Measurements from ENCODE around the gene CDC26. TPM values are rescaled to one million over a fixed set of nuclear protein-coding genes. Genes with fewer than 3 reads are reported as not detected.
A peak's percentile ranks its signal among the peaks of the same experiment; 100 is the strongest.

The CDC26 gene
- total RNA-seq, 1 donor from 2014 or later: 34.8 TPM

GRCh38 chr9:113227436-113227835 lies 47.9 kb downstream of the CDC26 start:
- H3K4me1 Mint-ChIP-seq (ENCODE audit: unreplicated experiment): peaks cover 31% of the 10 kb centered on the region
- TF ChIP-seq CTCF (conservative IDR thresholded peaks at IDR 0.05): no peak
- DNase-seq (ENCODE audit: extremely low spot score, unreplicated experiment): no peak
- H3K27ac Mint-ChIP-seq: no peak overlapping the region
- no peaks in the 10 kb centered on the region for H3K9me3 Mint-ChIP-seq
- H3K4me3 Mint-ChIP-seq: no peak overlapping the region
- H3K27me3 Mint-ChIP-seq: no peaks in the 10 kb centered on the region
- H3K36me3 Mint-ChIP-seq: peaks cover 5% of the 10 kb centered on the region

GRCh38 chr9:113223963-113224362 lies 51.4 kb downstream of the CDC26 start:
- Mint-ChIP-seq H3K4me3 (peak overlapping the region; percentile 98), H3K36me3 (peaks cover 5% of the 10 kb centered on the region), H3K27me3 (no peaks in the 10 kb centered on the region), H3K4me1 (ENCODE audit: unreplicated experiment) (peaks cover 41% of the 10 kb centered on the region), H3K9me3 (no peaks in the 10 kb centered on the region), H3K27ac (no peak overlapping the region)
- no peak for TF ChIP-seq CTCF (conservative IDR thresholded peaks at IDR 0.05)
- no peak for DNase-seq (ENCODE audit: extremely low spot score, unreplicated experiment)

- Mint-ChIP-seq H3K4me1 (ENCODE audit: unreplicated experiment) (peaks cover 34% of the 10 kb centered on the region), H3K27ac (peak overlapping the region; percentile 96), H3K36me3 (peaks cover 5% of the 10 kb centered on the region), H3K4me3 (peak overlapping the region; percentile 98), H3K9me3 (no peaks in the 10 kb centered on the region), H3K27me3 (no peaks in the 10 kb centered on the region)
- no peak for TF ChIP-seq CTCF (conservative IDR thresholded peaks at IDR 0.05)
- no peak for DNase-seq (ENCODE audit: extremely low spot score, unreplicated experiment)
Measured at GRCh38 chr9:113222482-113222841, 52.9 kb downstream of the CDC26 start.

GRCh38 chr9:113221800-113222481 lies 53.4 kb downstream of the CDC26 start:
- H3K4me3 Mint-ChIP-seq: peak overlapping the region; percentile 98
- TF ChIP-seq CTCF (conservative IDR thresholded peaks at IDR 0.05): no peak
- peak overlapping the region; percentile 96 for H3K27ac Mint-ChIP-seq
- no peak for DNase-seq (ENCODE audit: extremely low spot score, unreplicated experiment)
- H3K4me1 Mint-ChIP-seq (ENCODE audit: unreplicated experiment): peaks cover 34% of the 10 kb centered on the region
- H3K36me3 Mint-ChIP-seq: peaks cover 5% of the 10 kb centered on the region
- no peaks in the 10 kb centered on the region for H3K27me3 Mint-ChIP-seq
- H3K9me3 Mint-ChIP-seq: no peaks in the 10 kb centered on the region

- H3K27ac Mint-ChIP-seq: peak within 1 kb of the TSS; percentile 96
- DNase-seq (ENCODE audit: extremely low spot score, unreplicated experiment): peak; percentile 98
- H3K4me1 Mint-ChIP-seq (ENCODE audit: unreplicated experiment): peaks cover 34% of the 10 kb centered on the region
- no peaks in the 10 kb centered on the region for H3K9me3 Mint-ChIP-seq
- H3K36me3 Mint-ChIP-seq: peaks cover 5% of the 10 kb centered on the region
- TF ChIP-seq CTCF (conservative IDR thresholded peaks at IDR 0.05): no peak
- H3K27me3 Mint-ChIP-seq: no peaks in the 10 kb centered on the region
- H3K4me3 Mint-ChIP-seq: peak within 1 kb of the TSS; percentile 98
Measured at GRCh38 chr9:113221003-113221799, 54.2 kb downstream of the CDC26 start, which contains the start of the genes FKBP15 and SLC31A1. Gene FKBP15 (minus strand): TSS chr9:113221277. CDS start chr9:113221243, 34 bp downstream. Gene SLC31A1 (plus strand): TSS chr9:113221544. CDS start chr9:113256149, 34,605 bp downstream.

Measured in type B pancreatic cell (in vitro differentiated cells).